NCI-H2196 (cell line): ENCODE data around the gene STRA6.

Experiments used
- DNase-seq: peaks from one replicate; lab custom pipeline; 2025; ENCODE audit not compliant: unreplicated experiment; lab: John Stamatoyannopoulos, UW

STRA6 gene

GRCh38 chr15:74227968-74228722, 25.6 kb upstream of the STRA6 start:
- DNase-seq: peak; percentile 38

DNA sequence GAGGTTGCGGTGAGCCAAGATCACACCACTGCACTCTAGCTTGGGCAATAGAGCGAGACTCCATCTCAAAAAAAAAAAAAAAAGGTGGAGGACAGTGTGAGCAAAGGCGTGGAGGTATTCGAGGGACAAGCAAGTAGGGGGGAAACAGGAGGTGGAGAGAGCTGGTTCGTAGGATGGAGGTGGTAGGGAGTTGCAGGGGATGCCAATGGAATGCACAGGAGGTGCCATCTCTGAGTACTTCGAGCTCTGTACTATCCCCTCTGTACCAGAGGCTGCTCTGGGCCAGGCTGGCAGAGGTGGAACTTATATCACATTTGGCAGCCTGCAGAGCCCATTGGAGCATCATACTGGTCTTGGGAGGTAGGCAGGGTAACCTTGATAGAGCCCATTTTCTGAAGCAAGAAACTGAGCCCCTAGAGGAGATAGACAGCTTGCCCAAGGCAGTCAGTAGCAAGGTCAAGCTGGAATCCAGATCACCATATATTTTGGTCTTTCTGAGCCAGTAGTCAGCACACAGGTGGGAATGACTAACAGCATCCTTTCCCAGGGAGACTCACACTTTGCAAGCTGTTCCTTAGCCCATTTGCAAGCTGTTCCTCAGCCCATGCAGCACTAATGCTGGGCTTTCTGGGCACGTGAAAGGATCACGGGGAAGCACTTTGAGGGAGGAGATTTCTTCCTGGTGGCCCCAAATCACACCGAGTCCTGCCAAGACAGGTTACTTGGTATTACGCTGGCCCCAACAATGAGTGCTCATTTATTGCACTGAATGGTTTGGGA, 24.4 kb upstream of the STRA6 start:
- DNase-seq: no peak

- no peak for DNase-seq
Observed at GRCh38 chr15:74225928-74226327, 23.3 kb upstream of the STRA6 start.

GRCh38 chr15:74222240-74223119, 19.9 kb upstream of the STRA6 start:
- no peak for DNase-seq

DNA sequence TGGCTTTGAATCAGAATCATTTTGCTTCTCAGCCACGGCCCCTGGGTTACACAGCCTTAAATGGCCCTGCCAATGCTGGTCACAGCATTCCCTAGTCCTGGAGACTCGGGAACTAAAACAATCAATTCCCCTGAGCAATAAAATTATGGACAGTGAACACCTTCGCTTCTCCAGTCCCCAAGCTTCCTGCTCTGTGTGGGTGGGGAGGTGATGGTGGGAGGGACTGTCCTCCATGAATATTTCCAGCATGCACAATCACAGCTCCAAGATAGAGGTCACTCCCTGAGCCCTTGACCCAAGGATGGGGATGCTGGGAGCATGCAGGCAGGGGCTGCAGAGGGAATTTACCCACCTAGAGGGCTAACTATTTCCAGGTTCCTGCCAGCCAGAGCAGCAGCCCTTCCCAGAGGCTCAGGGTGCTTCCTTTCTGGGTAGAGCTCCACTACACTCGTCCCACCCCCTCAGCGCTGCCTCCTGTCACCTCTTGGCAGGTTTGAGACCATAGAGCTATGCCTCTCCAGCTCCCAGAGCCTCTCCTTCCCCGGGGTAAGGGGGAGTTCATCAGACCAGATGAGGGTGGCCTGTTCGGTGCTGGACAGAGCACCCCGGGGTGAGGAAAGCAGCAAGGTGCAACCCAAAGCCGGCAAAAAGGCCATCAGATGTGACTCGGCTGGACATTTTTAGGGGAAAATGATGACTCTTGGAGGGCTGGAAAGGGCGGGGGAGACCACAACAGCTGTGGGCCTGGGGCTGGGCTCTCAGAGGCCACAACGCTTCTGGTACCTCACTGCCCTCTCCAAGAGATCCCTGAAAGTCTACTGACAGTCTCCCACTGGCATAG, 19.0 kb upstream of the STRA6 start:
- DNase-seq: no peak

- DNase-seq: no peak
Observed at GRCh38 chr15:74220475-74221248, 18.1 kb upstream of the STRA6 start.

- DNase-seq: peak; percentile 32
Observed at GRCh38 chr15:74217907-74218885, 15.6 kb upstream of the STRA6 start.

DNA sequence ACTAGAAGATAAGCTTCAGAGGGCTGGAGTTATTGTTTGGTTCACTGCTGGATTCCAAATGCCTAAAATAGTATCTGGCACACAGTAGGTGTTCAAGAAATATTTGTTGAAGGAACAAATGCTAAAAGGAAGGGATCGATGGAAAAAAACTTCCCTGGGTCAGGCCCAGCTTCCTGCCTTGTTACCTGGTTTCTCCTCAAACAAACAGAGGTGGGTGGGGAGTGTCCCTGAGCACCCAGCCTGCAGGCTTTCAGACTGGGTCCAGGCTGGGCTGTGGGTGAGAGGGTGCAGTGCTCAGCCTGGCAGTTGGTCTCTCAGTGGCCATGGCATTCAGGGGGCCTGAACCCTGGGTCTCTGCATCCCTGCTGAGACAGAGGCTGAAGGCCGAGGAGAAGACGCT, 14.4 kb upstream of the STRA6 start:
- DNase-seq: no peak

DNA sequence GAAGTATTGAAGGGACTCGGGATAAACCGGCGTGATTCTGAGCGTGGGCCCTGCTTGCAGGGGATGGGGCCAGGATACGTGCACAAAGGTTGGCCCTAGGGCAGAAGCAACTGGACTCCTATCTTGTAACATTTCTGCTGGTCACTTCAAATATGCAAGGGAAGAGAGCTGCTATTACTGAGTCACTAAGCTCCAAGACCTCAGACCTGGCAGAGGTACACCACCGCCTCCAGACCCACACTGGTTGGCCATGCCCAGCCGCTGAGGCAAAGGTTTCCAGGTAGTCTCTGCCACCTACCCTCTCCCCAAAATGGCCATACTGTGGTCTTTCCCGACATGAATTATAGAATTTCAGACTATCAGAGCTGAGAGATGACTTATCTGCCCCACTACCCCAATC, 13.4 kb upstream of the STRA6 start:
- DNase-seq: no peak

GRCh38 chr15:74214324-74215021, 11.9 kb upstream of the STRA6 start:
- DNase-seq: no peak

GRCh38 chr15:74213858-74214284, 11.3 kb upstream of the STRA6 start:
- no peak for DNase-seq

- DNase-seq: no peak
Observed at GRCh38 chr15:74212494-74212893, 9.9 kb upstream of the STRA6 start.

GRCh38 chr15:74211656-74212055, 9.1 kb upstream of the STRA6 start:
- DNase-seq: no peak

DNA sequence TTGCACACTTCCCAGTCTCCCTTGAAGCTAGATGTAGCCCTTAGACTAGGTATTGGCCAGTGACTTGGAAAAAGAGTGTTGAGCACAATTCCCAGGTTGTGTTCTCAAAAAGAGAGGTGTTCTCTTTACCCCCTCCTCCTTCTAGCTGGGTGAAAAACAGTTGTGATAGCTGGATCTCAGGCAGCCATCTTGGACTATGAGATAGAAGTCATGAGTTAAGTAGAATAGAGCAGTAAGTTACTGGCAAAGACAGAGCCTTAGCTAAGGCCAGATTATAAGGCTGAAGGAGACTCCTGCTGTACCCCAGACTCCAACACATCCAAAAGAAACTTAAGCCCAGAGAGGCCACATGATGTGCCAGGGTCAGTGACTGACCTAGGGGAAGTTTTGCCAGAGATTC, 8.1 kb upstream of the STRA6 start:
- DNase-seq: no peak

- no peak for DNase-seq
Observed at GRCh38 chr15:74209997-74210671, 7.5 kb upstream of the STRA6 start.

DNA sequence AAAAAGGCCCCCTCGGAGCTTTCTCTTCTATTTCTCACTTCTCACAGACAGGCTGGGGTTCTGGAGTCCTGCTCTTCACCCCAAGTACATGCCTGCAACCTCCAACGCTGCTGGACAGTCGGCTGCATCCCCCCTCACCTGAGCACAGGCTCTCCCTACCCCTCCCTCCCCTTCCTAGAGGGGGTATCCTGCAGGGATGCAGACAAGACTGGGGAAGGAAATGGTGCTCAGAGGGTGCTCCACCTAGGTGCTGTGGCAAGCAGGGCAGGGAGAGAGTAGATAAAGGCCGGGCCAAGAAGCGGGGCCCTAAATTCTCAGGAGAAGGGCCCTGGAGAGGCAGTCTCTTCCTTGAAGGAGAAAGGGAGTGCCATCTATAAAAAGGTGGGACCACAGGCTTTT, 7.0 kb upstream of the STRA6 start:
- DNase-seq: no peak

DNA sequence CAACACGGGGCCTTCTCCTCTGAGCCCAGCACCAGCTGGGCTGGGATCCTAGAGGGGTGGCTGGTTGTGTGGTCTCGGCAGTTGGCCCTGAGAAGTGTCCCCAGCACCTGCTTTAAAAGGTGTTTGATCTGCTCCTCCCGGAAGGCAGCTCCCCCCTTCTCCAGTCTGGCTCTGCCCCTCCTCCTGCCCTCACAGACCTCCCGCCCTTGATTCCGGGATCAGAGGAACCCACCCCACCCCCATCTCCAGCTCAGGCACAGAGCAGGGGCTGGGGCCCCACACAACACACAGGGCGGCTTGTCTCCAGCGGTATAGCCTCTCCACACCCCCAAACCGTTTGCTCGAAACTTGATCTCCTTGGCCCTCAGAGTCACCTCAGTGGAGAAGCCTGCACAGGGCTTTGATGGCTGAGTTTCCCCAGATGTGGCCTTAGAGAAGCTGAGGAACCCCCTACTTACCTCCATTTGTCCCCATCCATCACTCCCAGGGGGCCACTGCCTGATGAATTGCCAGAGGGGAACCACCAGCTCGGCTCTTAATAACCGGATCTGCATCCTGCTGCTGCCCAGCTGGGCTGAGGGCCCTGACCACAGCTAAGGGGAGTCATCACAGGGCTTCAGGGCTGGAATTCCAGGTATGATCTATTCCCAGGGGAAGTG, 6.4 kb upstream of the STRA6 start:
- no peak for DNase-seq
